Stimulated activated CD4-positive, alpha-beta T cell treated with anti-CD3 and anti-CD28 coated beads, Interleukin-15, amount 100 ng/mL, for 1 hour (primary cell): Measurements from ENCODE around the gene PFKFB3.
A peak's percentile ranks its signal among the peaks of the same experiment; 100 is the strongest.
"Not testable (repeated sequence)": the region's sequence is repeated elsewhere in the genome, so short reads cannot be mapped to it uniquely, and the experiment has no call there.

Experiments
- DNase-seq, 2 donors: peaks; one replicate each; pipeline ENCODE4 v3.0.0-alpha.2; 2020; ENCODE audit warnings: low read depth in 1 of 2, low spot score in 1 of 2

The PFKFB3 gene

GRCh38 chr10:6201516-6201975, 1.2 kb upstream of the PFKFB3 start:
- DNase-seq: peak; percentile 63 to 65

- no peak for DNase-seq
Measured at GRCh38 chr10:6202098-6202683, 541 bp upstream of the PFKFB3 start.

GRCh38 chr10:6203331-6204062, 765 bp downstream of the PFKFB3 start:
- DNase-seq: peak in 1 of 2 donors; percentile 46

- DNase-seq: peak; percentile 33 to 64
Measured at GRCh38 chr10:6204063-6204340, 1.3 kb downstream of the PFKFB3 start.

GRCh38 chr10:6204341-6205191, 1.8 kb downstream of the PFKFB3 start:
- DNase-seq: no peak

GRCh38 chr10:6206486-6206885, 3.8 kb downstream of the PFKFB3 start:
- DNase-seq: not testable (repeated sequence)

GRCh38 chr10:6207658-6208057, 4.9 kb downstream of the PFKFB3 start:
- no peak for DNase-seq

- no peak for DNase-seq
Measured at GRCh38 chr10:6208799-6209235, 6.1 kb downstream of the PFKFB3 start.

GRCh38 chr10:6211341-6211670, 8.6 kb downstream of the PFKFB3 start:
- DNase-seq: no peak

GRCh38 chr10:6211671-6212635, 9.2 kb downstream of the PFKFB3 start:
- DNase-seq: no peak

- no peak for DNase-seq
Measured at GRCh38 chr10:6212806-6213205, 10.1 kb downstream of the PFKFB3 start.

- no peak for DNase-seq
Measured at GRCh38 chr10:6213257-6213905, 10.6 kb downstream of the PFKFB3 start.

GRCh38 chr10:6213908-6214307, 11.2 kb downstream of the PFKFB3 start:
- DNase-seq: no peak

- no peak for DNase-seq
Measured at GRCh38 chr10:6214612-6215011, 11.9 kb downstream of the PFKFB3 start.

- DNase-seq: no peak
Measured at GRCh38 chr10:6215241-6215640, 12.5 kb downstream of the PFKFB3 start.

GRCh38 chr10:6215683-6216484, 13.2 kb downstream of the PFKFB3 start:
- no peak for DNase-seq

GRCh38 chr10:6216916-6217315, 14.2 kb downstream of the PFKFB3 start:
- no peak for DNase-seq

GRCh38 chr10:6217611-6218010, 14.9 kb downstream of the PFKFB3 start:
- DNase-seq: no peak

GRCh38 chr10:6218692-6219493, 16.2 kb downstream of the PFKFB3 start:
- DNase-seq: no peak
